ENCODE data around the gene NR2F6. TPM values are rescaled to one million over a fixed set of nuclear protein-coding genes. Genes with fewer than 3 reads are reported as not detected.
"Not testable (repeated sequence)": the region's sequence is repeated elsewhere in the genome, so short reads cannot be mapped to it uniquely, and the experiment has no call there.

The NR2F6 gene
- total RNA-seq, 3 donors from 2014 or later, result 23.2 to 52.4 (median 34.7) TPM

DNA sequence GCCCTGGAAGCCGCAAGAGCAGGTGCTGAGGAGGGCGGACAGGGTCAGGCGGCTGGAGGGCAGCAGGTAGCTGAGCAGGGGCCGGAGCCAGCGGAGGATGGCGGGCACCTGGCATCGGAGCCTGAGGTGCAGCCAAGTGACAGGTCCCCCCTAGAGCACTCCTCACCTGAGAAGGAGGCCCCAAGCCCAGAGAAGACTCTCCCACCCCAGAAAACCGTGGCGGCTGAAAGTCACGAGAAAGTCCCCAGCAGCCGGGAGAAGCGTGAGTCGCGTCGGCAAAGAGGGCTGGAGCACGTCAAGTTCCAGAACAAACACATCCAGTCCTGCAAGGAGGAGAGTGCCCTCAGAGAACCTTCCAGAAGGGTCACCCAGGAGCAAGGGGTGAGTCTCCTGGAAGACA lies 51.1 kb downstream of the NR2F6 start:
- TF ChIP-seq POLR2AphosphoS5 (IDR thresholded peaks at IDR 0.05), result no peak
- TF ChIP-seq, protein P1, sequence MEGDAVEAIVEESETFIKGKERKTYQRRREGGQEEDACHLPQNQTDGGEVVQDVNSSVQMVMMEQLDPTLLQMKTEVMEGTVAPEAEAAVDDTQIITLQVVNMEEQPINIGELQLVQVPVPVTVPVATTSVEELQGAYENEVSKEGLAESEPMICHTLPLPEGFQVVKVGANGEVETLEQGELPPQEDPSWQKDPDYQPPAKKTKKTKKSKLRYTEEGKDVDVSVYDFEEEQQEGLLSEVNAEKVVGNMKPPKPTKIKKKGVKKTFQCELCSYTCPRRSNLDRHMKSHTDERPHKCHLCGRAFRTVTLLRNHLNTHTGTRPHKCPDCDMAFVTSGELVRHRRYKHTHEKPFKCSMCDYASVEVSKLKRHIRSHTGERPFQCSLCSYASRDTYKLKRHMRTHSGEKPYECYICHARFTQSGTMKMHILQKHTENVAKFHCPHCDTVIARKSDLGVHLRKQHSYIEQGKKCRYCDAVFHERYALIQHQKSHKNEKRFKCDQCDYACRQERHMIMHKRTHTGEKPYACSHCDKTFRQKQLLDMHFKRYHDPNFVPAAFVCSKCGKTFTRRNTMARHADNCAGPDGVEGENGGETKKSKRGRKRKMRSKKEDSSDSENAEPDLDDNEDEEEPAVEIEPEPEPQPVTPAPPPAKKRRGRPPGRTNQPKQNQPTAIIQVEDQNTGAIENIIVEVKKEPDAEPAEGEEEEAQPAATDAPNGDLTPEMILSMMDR (IDR thresholded peaks at IDR 0.05), result no peak
- no peak for TF ChIP-seq POLR2A (IDR thresholded peaks at IDR 0.05)
- intact Hi-C loops (cut with DNase I; ENCODE audit: low total_unique reads), result no loop called here
- Histone ChIP-seq H3K4me3 (no peak overlapping the region), H3K27me3 (no peaks in the 10 kb centered on the region), H3K4me1 (no peaks in the 10 kb centered on the region), H3K27ac (no peak overlapping the region), H3K36me3 (peaks cover 20% of the 10 kb centered on the region), H3K9me3 (no peaks in the 10 kb centered on the region)
- no peak for DNase-seq (ENCODE audit: low spot score in 2 of 2)

DNA sequence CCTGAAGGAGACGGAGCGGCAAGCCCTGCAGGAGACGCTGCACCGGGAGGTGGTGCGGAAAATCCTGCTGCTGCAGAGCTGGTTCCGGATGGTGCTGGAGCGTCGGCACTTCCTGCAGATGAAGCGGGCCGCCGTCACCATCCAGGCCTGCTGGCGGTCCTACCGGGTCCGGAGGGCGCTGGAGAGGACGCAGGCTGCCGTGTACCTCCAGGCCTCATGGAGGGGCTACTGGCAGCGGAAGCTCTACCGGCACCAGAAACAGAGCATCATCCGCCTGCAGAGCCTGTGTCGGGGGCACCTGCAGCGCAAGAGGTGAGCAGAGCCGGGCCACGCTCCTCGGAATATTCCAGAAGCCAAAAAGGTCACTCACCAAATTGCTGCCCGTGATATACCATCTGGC lies 53.0 kb downstream of the NR2F6 start:
- H3K36me3 ChIP-seq, result peaks cover 20% of the 10 kb centered on the region
- no peaks in the 10 kb centered on the region for H3K27me3 ChIP-seq
- H3K27ac ChIP-seq, result no peak overlapping the region
- TF ChIP-seq POLR2A (IDR thresholded peaks at IDR 0.05), result no peak
- no peak for TF ChIP-seq POLR2AphosphoS5 (IDR thresholded peaks at IDR 0.05)
- TF ChIP-seq, protein P1 (IDR thresholded peaks at IDR 0.05), result no peak
- DNase-seq (ENCODE audit: low spot score in 2 of 2), result no peak
- no peaks in the 10 kb centered on the region for H3K4me1 ChIP-seq
- H3K9me3 ChIP-seq, result no peaks in the 10 kb centered on the region
- no peak overlapping the region for H3K4me3 ChIP-seq
- intact Hi-C loops (cut with DNase I; ENCODE audit: low total_unique reads), result no loop called here

- H3K4me3 ChIP-seq; H3K27me3 ChIP-seq; intact Hi-C loops (cut with DNase I; ENCODE audit: low total_unique reads); H3K9me3 ChIP-seq; DNase-seq (ENCODE audit: low spot score in 2 of 2); H3K27ac ChIP-seq; H3K4me1 ChIP-seq: not testable (repeated sequence)
- H3K36me3 ChIP-seq, result peaks cover 20% of the 10 kb centered on the region
Measured at GRCh38 chr19:17191736-17192135, 54.0 kb downstream of the NR2F6 start.

DNA sequence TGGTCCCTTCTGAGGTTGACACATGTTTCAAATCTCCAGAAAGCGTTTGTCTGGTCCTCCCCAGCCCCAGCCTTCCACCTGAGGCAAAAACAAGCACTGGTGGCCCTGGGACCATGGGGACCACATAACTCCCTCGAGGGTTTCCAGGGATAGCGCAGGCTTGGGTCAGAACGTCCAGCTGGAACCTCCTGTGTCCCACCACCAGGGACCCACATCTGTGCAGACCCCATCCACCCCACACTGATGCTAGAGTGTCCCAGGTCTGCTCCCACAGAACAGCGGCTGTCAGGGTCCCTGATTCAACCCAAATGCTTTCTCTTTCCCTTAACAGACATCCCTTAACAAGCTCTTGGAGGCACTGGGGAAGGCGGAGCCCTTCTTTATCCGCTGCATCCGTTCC lies 60.1 kb downstream of the NR2F6 start:
- H3K4me3 ChIP-seq, result no peak overlapping the region
- TF ChIP-seq, protein P1 (IDR thresholded peaks at IDR 0.05), result no peak
- no peak for TF ChIP-seq POLR2AphosphoS5 (IDR thresholded peaks at IDR 0.05)
- no peak for TF ChIP-seq POLR2A (IDR thresholded peaks at IDR 0.05)
- no peak for DNase-seq (ENCODE audit: low spot score in 2 of 2)
- no peaks in the 10 kb centered on the region for H3K9me3 ChIP-seq
- H3K27ac ChIP-seq, result no peak overlapping the region
- H3K36me3 ChIP-seq, result no peaks in the 10 kb centered on the region
- no peaks in the 10 kb centered on the region for H3K27me3 ChIP-seq
- intact Hi-C loops (cut with DNase I; ENCODE audit: low total_unique reads), result no loop called here
- no peaks in the 10 kb centered on the region for H3K4me1 ChIP-seq

GRCh38 chr19:17184371-17184841 lies 61.3 kb downstream of the NR2F6 start:
- Histone ChIP-seq H3K4me1 (no peaks in the 10 kb centered on the region), H3K9me3 (no peaks in the 10 kb centered on the region), H3K27ac (no peak overlapping the region), H3K36me3 (no peaks in the 10 kb centered on the region), H3K27me3 (no peaks in the 10 kb centered on the region), H3K4me3 (no peak overlapping the region)
- TF ChIP-seq, protein P1 (IDR thresholded peaks at IDR 0.05), result no peak
- TF ChIP-seq POLR2A (IDR thresholded peaks at IDR 0.05) (no peak), POLR2AphosphoS5 (IDR thresholded peaks at IDR 0.05) (no peak)
- DNase-seq (ENCODE audit: low spot score in 2 of 2), result no peak
- intact Hi-C loops (cut with DNase I; ENCODE audit: low total_unique reads), result no loop called here

GRCh38 chr19:17183858-17184321 lies 61.8 kb downstream of the NR2F6 start:
- intact Hi-C loops (cut with DNase I; ENCODE audit: low total_unique reads), result no loop called here
- Histone ChIP-seq H3K27ac (no peak overlapping the region), H3K4me3 (no peak overlapping the region), H3K9me3 (no peaks in the 10 kb centered on the region), H3K36me3 (no peaks in the 10 kb centered on the region), H3K27me3 (no peaks in the 10 kb centered on the region), H3K4me1 (no peaks in the 10 kb centered on the region)
- DNase-seq (ENCODE audit: low spot score in 2 of 2), result no peak
- no peak for TF ChIP-seq POLR2AphosphoS5 (IDR thresholded peaks at IDR 0.05)
- TF ChIP-seq, protein P1 (IDR thresholded peaks at IDR 0.05), result no peak
- no peak for TF ChIP-seq POLR2A (IDR thresholded peaks at IDR 0.05)
